Hepatocyte (in vitro differentiated cells): ENCODE measurements around the gene CACNA2D4. TPM values are rescaled to one million over a fixed set of nuclear protein-coding genes. Genes with fewer than 3 reads are reported as not detected.

ENCODE experiments used
- DNase-seq: peaks from one replicate; pipeline ENCODE4 v3.0.0-alpha.2; 2016; ENCODE audit warnings: low spot score
- H2AFZ ChIP-seq: fragments of 200-600 bp; sonication (generic); 2 replicates; pipeline ENCODE4 v1.6.0; 2016; ENCODE audit warnings: antibody characterized with exemption, mild to moderate bottlenecking
- H3K27ac ChIP-seq: fragments of 200-600 bp; sonication (generic); 2 replicates; pipeline ENCODE4 v1.5.1; 2016; ENCODE audit warnings: mild to moderate bottlenecking
- H3K27me3 ChIP-seq: fragments of 200-600 bp; sonication (generic); 2 replicates; pipeline ENCODE4 v1.6.1; 2016
- H3K36me3 ChIP-seq: fragments of 200-600 bp; sonication (generic); replicated peaks from 2 replicates; pipeline ENCODE4 v1.5.1; 2016; ENCODE audit warnings: low read depth; ENCODE audit not compliant: insufficient read depth
- H3K4me1 ChIP-seq: fragments of 200-600 bp; sonication (generic); 2 replicates; pipeline ENCODE4 v1.5.1; 2016; ENCODE audit warnings: mild to moderate bottlenecking, moderate library complexity; ENCODE audit not compliant: insufficient read depth
- H3K4me2 ChIP-seq: fragments of 200-600 bp; sonication (generic); 2 replicates; pipeline ENCODE4 v1.6.0; 2016
- H3K4me3 ChIP-seq: fragments of 200-600 bp; sonication (generic); 2 replicates; pipeline ENCODE4 v1.5.1; 2016; ENCODE audit warnings: mild to moderate bottlenecking
- H3K79me2 ChIP-seq: fragments of 200-600 bp; sonication (generic); 2 replicates; pipeline ENCODE4 v1.6.0; 2017; ENCODE audit warnings: mild to moderate bottlenecking
- H3K9me2 ChIP-seq: fragments of 200-600 bp; sonication (generic); replicated peaks from 2 replicates; pipeline ENCODE4 v1.6.0; 2017; ENCODE audit warnings: mild to moderate bottlenecking; ENCODE audit not compliant: insufficient read depth
- H3K9me3 ChIP-seq: fragments of 200-600 bp; sonication (generic); 2 replicates; pipeline ENCODE4 v1.5.1; 2016; ENCODE audit warnings: low read depth, mild to moderate bottlenecking
- H4K20me1 ChIP-seq: fragments of 200-600 bp; sonication (generic); 2 replicates; pipeline ENCODE4 v1.6.0; 2016; ENCODE audit warnings: mild to moderate bottlenecking; ENCODE audit not compliant: insufficient read depth, poor library complexity, severe bottlenecking
- EZH2 ChIP-seq: fragments of 200-600 bp; sonication (generic); IDR thresholded peaks from 2 replicates; pipeline ENCODE4 v1.6.1; 2016; ENCODE audit warnings: antibody characterized with exemption, mild to moderate bottlenecking, borderline replicate concordance
- EZH2phosphoT487 ChIP-seq: fragments of 200-600 bp; sonication (generic); IDR thresholded peaks from one replicate; pipeline ENCODE4 v1.6.1; 2018; ENCODE audit warnings: antibody characterized with exemption, mild to moderate bottlenecking, low read depth, moderate library complexity; ENCODE audit not compliant: unreplicated experiment, severe bottlenecking
- WGBS: methylation state at CpG from one replicate; pipeline ENCODE4 v1.1.6; 2016; ENCODE audit warnings: low lambda C conversion rate; ENCODE audit errors: missing lambda C conversion rate; 5-methylcytosine and 5-hydroxymethylcytosine counted together
- polyA plus RNA-seq: library from polyadenylated mRNA; unstranded; fragments of >200 nt; fragmentation: Nextera tagmentation; extraction: Ambion mirVana; gene quantifications from 2 replicates; pipeline ENCODE4 v1.2.1, GENCODE V29; 2016
- total RNA-seq: library from RNA; depleted of rRNA; stranded (reverse); fragments of >200 nt; gene quantifications from 2 replicates; pipeline ENCODE4 v1.2.3, GENCODE V29; 2014
- TF ChIP-seq, protein P1 (sequence below): fragments of 200-600 bp; sonication (generic); IDR thresholded peaks from 2 replicates; pipeline ENCODE4 v1.5.1; 2016; ENCODE audit warnings: antibody characterized with exemption, mild to moderate bottlenecking; ENCODE audit not compliant: poor library complexity

The CACNA2D4 gene
- total and polyA plus RNA-seq, 2 experiments from 2014 or later, result 1.3 to 2.1 TPM

DNA sequence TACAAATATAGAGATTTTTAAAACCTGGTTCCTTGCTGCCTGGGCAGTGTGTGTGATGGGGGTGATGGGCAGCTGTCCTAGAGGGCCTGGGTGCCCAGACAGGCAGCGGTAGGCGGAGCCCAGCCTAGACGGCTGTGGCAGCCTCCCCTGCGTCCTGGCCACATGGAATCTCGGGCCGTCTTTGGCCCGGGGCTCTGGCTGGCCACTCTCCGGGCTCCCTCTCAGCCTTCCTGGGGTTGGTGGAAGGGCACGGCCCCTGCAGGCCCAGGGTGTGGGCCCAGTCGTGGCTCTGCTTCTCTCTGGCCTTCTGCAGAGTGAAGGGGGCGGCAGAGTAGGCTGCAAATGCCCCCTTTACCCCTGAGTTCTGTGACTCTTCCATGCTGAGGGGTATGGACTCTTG is 95.8 kb downstream of the CACNA2D4 start:
- Histone ChIP-seq H3K9me3 (no peaks in the 10 kb centered on the region), H3K79me2 (no peaks in the 10 kb centered on the region), H3K36me3 (no peaks in the 10 kb centered on the region), H3K4me1 (no peaks in the 10 kb centered on the region), H3K27me3 (peaks cover 39% of the 10 kb centered on the region), H3K4me3 (no peak overlapping the region), H2AFZ (no peak overlapping the region), H3K4me2 (no peak overlapping the region), H3K9me2 (no peaks in the 10 kb centered on the region), H3K27ac (no peak overlapping the region), H4K20me1 (no peaks in the 10 kb centered on the region)
- no peak for TF ChIP-seq EZH2phosphoT487
- no peak for TF ChIP-seq EZH2
- TF ChIP-seq, protein P1, sequence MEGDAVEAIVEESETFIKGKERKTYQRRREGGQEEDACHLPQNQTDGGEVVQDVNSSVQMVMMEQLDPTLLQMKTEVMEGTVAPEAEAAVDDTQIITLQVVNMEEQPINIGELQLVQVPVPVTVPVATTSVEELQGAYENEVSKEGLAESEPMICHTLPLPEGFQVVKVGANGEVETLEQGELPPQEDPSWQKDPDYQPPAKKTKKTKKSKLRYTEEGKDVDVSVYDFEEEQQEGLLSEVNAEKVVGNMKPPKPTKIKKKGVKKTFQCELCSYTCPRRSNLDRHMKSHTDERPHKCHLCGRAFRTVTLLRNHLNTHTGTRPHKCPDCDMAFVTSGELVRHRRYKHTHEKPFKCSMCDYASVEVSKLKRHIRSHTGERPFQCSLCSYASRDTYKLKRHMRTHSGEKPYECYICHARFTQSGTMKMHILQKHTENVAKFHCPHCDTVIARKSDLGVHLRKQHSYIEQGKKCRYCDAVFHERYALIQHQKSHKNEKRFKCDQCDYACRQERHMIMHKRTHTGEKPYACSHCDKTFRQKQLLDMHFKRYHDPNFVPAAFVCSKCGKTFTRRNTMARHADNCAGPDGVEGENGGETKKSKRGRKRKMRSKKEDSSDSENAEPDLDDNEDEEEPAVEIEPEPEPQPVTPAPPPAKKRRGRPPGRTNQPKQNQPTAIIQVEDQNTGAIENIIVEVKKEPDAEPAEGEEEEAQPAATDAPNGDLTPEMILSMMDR, result no peak
- WGBS, result 86% methylated on average over 11 of the region's 11 CpGs
- DNase-seq, result no peak

DNA sequence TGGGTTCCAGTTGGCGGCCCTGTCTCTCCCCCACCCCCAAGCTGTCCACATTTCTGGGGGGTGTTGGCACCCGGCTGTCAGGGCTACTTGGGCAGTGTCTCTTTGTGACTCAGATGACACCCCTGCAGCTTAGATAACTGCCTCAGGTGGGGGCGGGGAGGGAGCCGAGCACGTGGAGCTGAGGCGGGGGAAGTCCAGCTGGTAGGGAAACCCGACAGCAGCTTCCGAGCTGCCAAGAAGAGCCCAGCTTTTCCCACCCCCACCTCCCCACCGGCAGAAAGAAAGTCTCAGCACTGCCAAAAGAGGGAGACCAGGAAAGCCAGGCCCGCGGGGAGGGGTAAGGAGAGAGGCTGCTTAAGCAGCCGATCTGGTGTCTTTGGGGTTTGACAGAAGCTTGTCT is 96.6 kb downstream of the CACNA2D4 start:
- Histone ChIP-seq H3K27me3 (peaks cover 39% of the 10 kb centered on the region), H3K79me2 (no peaks in the 10 kb centered on the region), H2AFZ (no peak overlapping the region)

DNA sequence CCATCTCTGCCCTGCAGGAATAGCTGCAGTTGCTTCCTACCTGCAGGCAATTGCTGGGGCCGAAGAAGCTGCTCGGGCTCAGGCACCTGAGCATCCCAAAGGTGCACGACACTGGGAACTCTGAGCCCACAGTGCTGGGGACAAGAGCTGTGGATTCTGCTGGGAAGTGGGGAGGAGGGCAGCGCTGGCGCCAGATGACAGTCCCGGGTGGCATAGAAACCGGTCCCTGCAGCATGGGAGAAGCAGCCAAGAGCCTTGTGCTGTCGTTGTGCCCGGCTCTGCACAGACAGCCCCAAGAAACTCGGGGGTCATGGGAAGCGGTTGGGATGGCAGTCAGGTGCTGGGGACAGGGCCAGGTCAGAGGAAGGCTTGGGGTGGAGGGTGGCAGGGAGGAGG is 97.6 kb downstream of the CACNA2D4 start:
- H3K9me2 ChIP-seq, result no peaks in the 10 kb centered on the region
- H3K27ac ChIP-seq, result no peak overlapping the region
- H3K4me1 ChIP-seq, result no peaks in the 10 kb centered on the region
- DNase-seq, result no peak
- TF ChIP-seq, protein P1, result no peak
- TF ChIP-seq EZH2phosphoT487, result no peak
- no peak for TF ChIP-seq EZH2
- H4K20me1 ChIP-seq, result no peaks in the 10 kb centered on the region
- no peak overlapping the region for H3K4me2 ChIP-seq
- no peak overlapping the region for H3K4me3 ChIP-seq
- peaks cover 39% of the 10 kb centered on the region for H3K27me3 ChIP-seq
- no peaks in the 10 kb centered on the region for H3K79me2 ChIP-seq
- no peaks in the 10 kb centered on the region for H3K36me3 ChIP-seq
- 80% methylated on average over 11 of the region's 11 CpGs for WGBS
- no peak overlapping the region for H2AFZ ChIP-seq
- H3K9me3 ChIP-seq, result no peaks in the 10 kb centered on the region

More for the DNA sequence above, 96.6 kb downstream of the CACNA2D4 start:
- Histone ChIP-seq H3K36me3 (no peaks in the 10 kb centered on the region), H4K20me1 (no peaks in the 10 kb centered on the region), H3K4me3 (no peak overlapping the region), H3K4me1 (no peaks in the 10 kb centered on the region), H3K27ac (no peak overlapping the region), H3K9me2 (no peaks in the 10 kb centered on the region), H3K4me2 (no peak overlapping the region), H3K9me3 (no peaks in the 10 kb centered on the region)
- no peak for DNase-seq
- TF ChIP-seq, protein P1, result no peak
- TF ChIP-seq EZH2phosphoT487 (no peak), EZH2 (no peak)
- 31% methylated on average over 5 of the region's 12 CpGs for WGBS
